ENCODE results near the gene PLCB2.

Gene PLCB2, protein sequence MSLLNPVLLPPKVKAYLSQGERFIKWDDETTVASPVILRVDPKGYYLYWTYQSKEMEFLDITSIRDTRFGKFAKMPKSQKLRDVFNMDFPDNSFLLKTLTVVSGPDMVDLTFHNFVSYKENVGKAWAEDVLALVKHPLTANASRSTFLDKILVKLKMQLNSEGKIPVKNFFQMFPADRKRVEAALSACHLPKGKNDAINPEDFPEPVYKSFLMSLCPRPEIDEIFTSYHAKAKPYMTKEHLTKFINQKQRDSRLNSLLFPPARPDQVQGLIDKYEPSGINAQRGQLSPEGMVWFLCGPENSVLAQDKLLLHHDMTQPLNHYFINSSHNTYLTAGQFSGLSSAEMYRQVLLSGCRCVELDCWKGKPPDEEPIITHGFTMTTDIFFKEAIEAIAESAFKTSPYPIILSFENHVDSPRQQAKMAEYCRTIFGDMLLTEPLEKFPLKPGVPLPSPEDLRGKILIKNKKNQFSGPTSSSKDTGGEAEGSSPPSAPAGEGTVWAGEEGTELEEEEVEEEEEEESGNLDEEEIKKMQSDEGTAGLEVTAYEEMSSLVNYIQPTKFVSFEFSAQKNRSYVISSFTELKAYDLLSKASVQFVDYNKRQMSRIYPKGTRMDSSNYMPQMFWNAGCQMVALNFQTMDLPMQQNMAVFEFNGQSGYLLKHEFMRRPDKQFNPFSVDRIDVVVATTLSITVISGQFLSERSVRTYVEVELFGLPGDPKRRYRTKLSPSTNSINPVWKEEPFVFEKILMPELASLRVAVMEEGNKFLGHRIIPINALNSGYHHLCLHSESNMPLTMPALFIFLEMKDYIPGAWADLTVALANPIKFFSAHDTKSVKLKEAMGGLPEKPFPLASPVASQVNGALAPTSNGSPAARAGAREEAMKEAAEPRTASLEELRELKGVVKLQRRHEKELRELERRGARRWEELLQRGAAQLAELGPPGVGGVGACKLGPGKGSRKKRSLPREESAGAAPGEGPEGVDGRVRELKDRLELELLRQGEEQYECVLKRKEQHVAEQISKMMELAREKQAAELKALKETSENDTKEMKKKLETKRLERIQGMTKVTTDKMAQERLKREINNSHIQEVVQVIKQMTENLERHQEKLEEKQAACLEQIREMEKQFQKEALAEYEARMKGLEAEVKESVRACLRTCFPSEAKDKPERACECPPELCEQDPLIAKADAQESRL

DNA sequence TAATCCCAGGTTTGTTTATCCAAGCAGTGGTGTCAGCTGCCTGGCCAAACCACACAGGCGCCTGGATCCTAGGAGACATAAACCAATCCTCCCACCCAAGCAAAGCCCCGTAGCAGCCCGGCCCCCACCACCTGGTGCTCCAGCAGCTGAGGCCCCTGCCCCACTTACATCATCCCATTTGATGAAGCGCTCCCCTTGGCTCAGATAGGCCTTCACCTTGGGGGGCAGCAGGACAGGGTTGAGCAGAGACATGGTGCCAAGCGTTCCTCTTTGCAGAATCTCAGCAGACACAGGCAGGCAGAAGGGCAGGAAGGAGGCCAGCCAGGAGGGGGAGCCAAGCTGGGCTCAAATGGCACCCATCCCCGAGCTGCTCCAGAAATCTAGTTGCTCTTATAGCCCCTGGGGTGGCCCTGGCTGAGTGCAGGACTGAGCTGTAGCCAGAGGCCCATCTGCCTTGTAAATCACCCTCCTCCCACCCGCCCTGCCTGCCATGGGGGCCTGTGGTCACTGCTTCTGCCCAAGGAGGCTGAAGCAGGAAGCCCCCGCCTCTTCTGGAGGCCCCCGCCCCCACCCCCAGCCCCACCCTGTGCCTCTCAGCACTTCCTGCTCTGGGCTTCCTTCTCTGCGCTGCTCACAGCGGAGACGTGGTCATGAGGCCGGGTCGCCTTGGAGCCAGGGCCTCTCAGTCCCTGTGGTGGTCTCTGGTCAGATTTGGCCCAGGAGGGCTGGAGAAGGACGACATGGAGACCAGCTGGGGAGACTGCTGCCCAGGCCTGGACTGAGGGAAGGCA is at the start of gene PLCB2:
PLCB2 (minus strand) TSS at position 515 of the 791 bp plus-strand sequence; CDS start at position 252, 263 bp downstream.
- peak; percentile 44 to 49 for DNase-seq (ENCODE audit: low read depth in 1 of 2, low spot score in 1 of 2)

DNA sequence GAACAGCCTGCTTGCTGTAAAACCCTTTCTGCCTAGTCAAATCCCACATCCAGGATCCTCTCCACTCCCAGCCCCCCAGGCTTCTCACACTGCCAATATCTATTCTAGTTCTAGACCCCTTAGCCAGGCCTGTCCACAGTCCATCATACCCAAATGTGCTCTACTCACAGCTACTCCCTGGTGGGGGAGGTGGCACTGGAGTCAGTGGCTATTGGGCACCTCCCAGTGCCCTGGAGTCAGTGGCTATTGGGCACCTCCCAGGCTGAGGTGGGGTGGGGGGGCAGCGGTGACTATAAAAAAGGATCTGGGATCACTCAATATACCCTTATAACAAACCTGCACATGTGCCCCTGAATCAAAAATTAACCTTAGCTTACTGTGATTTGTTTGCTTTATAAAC is 49.5 kb upstream of the PLCB2 start:
- no peak for DNase-seq (ENCODE audit: low read depth in 1 of 2, low spot score in 1 of 2)

DNA sequence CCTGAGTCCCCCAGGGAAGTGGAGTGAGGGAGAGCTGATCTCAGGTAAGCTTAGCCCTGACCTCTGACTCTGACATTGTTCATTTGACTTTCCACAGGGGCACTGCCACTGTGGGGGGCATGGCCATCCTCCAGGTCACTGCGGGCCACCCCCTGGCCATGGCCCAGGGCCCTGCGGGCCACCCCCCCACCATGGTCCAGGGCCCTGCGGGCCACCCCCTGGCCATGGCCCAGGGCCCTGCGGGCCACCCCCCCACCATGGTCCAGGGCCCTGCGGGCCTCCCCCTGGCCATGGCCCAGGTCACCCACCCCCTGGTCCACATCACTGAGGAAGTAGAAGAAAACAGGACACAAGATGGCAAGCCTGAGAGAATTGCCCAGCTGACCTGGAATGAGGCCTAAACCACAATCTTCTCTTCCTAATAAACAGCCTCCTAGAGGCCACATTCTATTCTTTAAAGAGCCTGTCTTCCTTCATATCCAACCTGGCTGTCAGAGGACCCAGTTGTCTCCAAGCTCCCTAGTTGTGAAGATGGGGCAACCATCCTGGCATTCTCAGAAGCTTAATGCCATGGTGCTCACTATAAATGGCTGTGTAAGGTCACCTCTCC is 48.3 kb upstream of the PLCB2 start:
- no peak for DNase-seq (ENCODE audit: low read depth in 1 of 2, low spot score in 1 of 2)

DNA sequence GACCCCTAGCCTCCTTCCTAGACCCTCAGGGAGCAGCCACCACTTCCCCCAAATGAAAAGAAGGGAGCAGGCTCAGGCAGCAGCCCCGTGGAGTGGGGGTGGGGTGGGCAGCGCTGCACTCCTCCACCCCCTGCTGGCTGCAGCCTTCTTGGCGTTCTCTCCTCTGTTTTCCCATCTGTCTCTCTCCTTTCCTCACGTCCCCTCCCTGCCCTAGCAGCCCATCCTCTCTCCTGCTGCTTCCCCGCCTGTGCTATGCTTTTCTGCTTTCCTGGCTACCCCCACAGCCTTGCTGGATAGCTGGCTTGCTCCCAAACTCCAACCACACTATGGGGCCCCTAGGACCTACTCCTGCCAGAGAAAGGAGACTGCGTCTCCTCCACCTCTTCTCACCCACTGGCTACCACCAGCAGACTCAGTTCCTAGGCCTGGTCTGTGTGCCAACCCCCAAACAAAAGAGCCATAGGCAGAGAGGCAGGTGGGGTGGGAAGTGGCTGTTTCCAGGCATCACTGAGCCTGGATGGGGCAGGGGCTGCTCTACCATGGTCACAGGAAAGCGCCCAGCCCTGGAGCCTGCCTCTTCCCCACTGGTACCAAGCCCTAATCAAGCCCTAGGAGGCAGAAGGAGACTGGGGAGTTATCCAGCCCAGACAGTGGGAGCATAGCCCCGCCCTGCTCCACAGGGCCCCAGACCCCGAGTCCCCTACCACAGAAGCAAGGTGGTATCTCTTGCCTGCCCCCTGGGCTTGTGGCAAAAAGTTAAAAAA is 46.9 kb upstream of the PLCB2 start:
- no peak for DNase-seq (ENCODE audit: low read depth in 1 of 2, low spot score in 1 of 2)

DNA sequence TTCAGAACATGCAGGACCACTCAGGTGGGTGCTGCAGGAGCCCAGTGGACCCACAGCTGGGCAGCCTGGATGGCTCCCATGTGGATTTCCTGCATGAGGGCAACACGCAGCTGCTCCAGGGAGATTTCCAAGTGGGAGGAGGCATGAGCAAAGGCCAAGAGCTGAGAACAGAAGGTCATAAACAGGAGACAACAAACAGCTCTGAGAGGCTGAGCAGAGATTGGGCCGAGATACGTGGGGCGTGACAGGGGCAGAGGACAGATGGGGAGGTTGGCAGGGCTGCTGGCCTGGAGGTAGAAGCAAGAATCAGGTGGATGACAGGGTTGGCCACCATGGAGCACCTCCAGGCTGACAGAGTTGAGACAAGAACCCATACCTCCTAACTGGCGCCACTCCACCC is 46.0 kb upstream of the PLCB2 start:
- DNase-seq (ENCODE audit: low read depth in 1 of 2, low spot score in 1 of 2) = no peak

DNA sequence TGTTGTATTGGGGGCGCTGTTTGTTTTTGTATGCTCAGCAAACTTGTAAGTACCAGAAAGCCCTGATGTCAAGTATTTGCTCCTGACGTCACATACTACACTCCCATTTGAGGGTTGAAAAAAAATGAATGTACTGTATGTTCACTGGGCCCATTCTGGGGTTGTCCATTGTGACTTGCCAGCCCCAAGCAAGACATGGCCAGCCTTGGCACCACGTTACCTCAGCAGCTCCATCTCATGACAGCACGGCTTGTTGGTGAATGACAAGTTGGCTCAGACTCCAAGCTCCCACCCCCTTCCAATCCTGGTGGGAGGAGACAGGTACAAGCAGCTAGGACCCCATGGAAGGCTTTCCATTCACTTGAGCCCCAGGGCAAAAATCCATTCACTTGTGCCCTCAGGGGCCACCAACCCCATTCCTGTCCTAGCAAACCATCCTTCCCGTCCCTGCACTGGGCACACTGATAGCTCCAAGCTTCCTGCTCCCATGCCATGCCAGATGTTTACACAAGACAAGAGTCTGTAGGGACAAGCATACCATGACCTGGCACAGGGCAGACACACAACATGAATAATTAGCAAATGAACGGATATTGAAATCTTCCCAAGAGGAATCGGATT is 44.7 kb upstream of the PLCB2 start:
- DNase-seq (ENCODE audit: low read depth in 1 of 2, low spot score in 1 of 2) = no peak

DNA sequence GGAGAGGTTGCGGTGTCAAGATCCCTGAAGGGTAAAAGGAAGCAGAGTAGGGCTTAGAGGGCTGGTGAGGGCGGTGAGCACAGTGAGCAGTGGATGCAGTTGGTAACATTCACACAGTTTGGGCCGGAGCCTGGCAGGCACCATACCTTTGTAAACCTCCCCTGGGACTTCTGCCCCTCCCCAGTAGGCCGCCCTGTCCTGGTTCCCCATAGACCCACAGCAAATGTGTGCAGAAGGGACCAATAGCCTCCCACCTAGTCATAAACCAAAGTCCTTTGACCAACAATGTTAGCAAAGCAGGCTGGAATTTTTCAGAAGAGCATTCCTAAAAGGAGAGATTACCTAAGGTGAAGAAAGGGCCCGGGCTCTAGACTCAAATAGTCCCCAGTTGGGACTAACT is 41.4 kb upstream of the PLCB2 start:
- no peak for DNase-seq (ENCODE audit: low read depth in 1 of 2, low spot score in 1 of 2)

DNA sequence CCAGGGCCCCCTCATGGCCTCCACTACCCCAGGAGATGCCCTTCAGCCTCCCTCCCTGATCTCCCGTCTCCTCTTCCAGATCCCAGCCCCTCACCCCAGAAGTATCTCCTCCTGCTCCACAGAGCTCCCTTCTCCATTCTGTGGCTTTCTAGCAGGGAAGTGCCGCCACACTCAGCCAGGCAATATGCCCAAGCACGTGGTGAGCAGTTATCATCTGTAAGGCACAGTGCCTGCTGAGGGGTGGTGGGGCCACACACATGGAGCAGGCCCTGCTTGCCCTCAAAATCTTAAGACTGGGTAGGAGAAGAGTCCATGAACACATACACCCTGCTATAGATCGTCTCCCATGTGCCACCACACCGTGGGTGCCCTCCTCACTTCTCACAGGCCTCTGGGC is 40.7 kb upstream of the PLCB2 start:
- no peak for DNase-seq (ENCODE audit: low read depth in 1 of 2, low spot score in 1 of 2)

DNA sequence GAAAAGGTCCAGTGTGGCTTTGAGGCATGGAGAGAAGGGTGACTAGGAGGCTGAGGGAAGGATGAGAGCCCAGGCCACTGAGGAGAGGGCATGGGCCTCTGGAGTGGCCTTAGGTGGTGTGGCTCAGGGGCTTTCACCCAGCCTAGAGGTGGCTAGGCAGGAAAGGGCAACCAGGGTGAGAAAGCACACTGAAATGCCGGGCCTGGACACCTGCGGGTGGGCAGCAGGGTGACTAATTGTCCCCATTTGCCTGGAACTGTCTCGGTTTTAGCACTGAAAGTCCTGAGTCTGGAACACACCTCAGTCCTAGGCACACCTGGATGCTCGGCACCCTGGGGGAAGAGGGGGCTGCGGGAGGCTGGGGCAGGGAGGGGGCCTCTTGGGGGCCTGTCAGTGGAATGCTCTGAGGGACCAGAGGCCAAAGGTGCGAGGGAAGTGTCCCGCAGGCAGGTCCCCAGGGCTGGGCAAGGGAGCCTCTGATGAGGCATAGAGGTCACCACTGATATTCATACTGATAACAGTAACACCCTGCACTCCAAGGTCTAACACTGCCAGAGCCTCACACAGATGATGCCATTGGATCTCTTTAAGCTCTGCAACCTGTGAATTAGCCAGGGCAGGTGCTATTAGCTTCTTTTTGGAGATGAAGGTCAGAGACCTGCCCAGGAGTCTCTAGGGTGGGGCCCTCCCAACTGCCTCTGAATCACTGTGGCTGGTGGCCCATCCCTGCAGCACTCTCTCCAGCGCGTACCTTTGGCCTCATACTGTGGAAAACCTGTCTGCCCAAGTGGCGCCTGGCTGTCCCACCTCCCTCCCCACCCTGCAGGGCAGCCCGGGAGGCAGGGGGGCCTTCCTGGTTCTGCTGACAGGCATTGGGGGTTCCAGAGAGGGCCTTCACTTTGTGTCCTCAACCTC is 40.1 kb upstream of the PLCB2 start:
- no peak for DNase-seq (ENCODE audit: low read depth in 1 of 2, low spot score in 1 of 2)

DNA sequence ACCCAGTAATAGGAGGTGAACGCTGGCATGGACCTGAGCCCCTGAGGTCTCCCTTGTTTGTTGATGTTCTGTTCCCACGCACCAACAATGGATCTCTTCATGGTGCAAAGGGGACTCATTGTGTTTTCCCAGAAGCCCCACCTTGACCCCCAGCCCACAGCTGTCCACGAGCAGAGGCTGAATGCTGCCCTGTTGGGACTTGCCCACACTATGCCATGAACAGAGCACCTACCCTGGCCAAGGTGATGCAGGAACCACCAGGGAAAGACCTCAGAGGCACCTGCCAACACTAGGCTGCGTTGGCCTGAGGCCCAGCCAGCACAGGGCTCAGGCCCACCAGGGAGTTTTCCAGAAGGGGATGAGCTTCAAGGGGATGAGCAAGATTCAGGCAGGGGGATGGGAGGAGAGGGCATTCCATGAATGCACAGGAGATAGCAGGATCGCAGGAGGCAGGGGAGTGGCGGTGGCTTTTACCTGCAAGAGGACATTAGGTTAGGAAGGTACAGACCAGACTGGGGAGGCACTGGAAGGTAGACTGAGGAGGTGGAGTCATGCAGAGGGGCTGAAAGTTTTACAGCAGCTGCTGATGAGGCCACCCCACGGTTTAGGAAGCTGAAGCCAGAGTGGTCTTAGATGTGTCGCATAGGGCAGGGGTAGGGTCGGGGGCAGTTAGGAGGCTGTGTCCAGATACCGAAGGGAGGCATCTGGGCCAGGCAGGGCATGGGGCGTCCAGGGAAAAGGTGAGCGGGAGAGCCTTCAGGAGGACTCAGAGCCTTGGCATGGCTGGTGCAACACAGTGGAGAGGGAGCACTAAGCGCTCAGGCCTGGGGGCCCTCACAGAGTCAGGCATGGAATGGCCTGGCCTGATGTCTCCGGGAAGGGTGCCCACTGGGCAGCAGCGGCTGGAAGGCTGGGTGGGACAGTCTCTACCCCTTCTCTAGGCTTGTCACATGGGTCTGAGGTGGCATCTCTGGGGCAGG is 39.1 kb upstream of the PLCB2 start:
- no peak for DNase-seq (ENCODE audit: low read depth in 1 of 2, low spot score in 1 of 2)

DNA sequence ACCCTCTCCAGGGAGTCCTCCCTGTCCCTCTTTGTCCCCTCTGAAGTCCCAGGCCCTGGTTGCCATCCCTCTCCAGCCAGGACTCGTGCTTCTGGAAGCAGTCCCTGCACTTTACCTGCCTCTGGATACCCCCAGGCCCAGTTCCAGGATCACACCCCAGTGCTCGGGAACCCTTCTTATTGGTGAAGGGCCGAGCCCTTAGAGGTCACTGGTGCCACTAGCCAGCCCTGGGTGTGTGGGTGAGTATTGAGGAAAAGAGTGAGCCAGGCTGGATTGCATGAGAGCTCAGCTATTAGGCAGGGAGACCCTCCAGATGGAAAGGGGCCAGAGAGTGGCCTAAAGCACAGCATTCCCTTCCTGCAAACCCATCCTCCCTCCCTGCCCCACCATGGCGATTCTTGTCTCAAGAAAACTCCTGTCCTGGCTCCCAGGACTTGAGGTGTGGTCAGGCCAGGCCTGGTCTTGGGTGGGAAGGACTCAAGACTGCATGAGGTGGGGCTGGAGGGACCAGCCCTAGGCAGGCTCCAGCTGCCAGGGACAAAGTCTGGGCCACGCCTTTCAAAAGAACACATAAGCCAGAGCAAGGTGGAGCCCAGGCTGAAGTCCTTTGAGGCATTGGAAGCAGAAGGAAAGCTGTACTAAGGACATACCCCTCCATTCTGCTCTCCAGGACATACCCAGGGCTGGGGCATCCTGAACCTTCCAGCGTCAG is 38.3 kb upstream of the PLCB2 start:
- DNase-seq (ENCODE audit: low read depth in 1 of 2, low spot score in 1 of 2) = no peak

DNA sequence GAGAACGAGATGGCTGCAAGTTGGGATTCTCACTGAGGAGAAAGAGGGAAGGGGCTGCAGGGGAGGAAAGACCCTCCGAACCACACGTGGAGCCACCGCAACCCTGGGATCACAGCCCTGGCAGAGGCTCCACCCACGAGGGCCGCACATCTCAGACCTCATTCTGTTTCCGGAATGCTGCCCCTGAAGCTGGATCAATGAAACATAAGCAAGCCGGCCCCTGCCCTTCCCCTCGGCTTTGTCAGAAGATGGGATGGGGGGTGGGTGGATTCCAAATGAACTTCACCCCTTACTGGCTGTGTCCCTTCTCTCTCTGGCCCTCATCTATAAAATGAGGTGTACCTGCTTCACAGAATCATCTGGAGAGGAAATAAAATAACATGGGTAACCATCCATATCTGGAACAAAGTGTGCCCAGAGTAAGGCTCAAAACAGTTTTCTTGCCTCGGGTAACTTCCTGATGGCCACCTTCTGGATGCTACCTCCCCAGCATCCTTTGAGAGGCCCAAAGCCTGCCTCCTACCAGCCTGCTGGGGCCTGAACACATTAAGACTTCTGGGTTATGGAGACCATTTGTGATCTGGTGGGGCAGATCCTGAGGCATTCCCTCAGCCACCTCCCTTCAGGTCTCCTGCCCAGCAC is 37.6 kb upstream of the PLCB2 start:
- DNase-seq (ENCODE audit: low read depth in 1 of 2, low spot score in 1 of 2) = no peak

DNA sequence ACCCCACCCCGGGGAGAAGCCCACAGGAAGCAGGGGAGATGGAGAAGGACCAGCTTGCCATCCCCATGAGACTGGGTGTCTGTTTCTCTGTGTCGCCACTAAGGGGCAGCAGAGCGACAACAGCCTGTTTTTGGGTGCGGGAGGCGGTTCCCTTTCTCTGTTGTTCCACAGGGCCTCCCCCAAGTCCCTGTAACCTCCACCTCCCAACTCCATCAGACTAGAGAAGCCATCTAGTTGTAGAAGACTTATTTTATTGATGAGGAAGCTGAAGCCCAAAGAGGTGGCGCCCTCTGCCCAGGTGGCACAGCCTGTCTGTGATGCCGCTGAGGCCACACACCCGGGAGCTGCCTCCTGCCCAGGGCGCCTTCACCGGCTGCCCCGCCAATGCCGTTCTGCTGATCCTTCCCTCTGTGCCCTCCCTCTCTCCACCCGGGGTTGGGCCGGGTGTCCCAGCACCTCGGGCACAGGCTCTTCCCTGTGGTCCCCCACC is 36.9 kb upstream of the PLCB2 start:
- peak; percentile 39 to 44 for DNase-seq (ENCODE audit: low read depth in 1 of 2, low spot score in 1 of 2)

DNA sequence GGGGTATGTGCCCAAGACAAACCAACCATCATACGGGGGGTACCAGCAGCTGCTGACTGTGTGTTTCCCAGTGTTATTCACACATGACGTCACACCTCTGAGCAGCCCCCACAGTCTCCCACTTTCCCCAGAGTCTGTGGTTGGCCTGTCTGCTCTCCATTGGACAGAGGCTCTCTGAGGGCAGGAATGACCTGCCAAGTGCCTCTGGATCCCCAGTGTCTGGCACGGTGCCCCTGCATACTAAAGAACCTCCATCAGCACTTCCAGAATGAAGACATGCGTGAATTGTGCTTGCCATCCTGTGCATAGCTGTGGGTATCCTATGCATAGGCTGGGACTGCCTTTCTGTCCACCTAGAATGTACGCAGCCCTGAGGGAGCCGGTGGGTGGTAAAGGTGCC is 36.5 kb upstream of the PLCB2 start:
- DNase-seq (ENCODE audit: low read depth in 1 of 2, low spot score in 1 of 2) = no peak

DNA sequence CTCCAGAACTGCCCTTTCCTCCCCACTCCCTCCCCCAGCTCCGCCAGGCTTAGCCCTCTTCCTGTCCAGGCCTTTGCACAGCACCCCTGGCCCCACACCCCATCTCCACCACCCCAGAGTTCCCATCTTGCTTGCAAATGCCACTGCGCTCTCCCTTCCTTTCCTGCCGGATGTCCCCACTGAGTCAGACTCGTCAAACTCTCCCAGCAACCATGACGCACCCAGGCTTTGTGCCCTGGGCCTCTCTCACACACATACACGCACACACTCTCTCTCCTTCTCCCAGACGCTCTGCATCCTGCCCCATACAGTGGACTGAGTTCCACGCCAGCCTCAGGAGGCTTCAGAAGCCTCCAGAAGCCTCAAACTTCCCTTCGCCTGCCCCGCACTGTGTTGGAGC is 35.8 kb upstream of the PLCB2 start:
- no peak for DNase-seq (ENCODE audit: low read depth in 1 of 2, low spot score in 1 of 2)
